Caco-2 (cell line): ENCODE results near the gene COX7C. TPM values are rescaled to one million over a fixed set of nuclear protein-coding genes. Genes with fewer than 3 reads are reported as not detected.
"Not testable (repeated sequence)": the region's sequence is repeated elsewhere in the genome, so short reads cannot be mapped to it uniquely, and the experiment has no call there.

Experiments
- Bru-seq: library from RNA; stranded (reverse); fragments of 400-500 nt; gene quantifications from one replicate; lab custom pipeline; 2021; lab: Mats Ljungman, UMichigan
- BruChase-seq, 2 experiments: library from RNA; stranded (reverse); fragments of 400-500 nt; gene quantifications; one replicate each; lab custom pipeline; 2021; lab: Mats Ljungman, UMichigan
- BruUV-seq: library from RNA; stranded (reverse); fragments of 400-500 nt; replicated peaks from 2 replicates; lab custom pipeline; 2021; lab: Mats Ljungman, UMichigan
- CTCF ChIA-PET: fragments of 300-600 bp; sonication (Branson Sonifier 250); formaldehyde crosslinking; loops from one replicate; lab custom pipeline; 2022; ENCODE audit warnings: antibody characterized with exemption; lab: Charles Lee
- POLR2A ChIA-PET: fragments of 300-600 bp; sonication (Branson Sonifier 250); formaldehyde crosslinking; loops from one replicate; lab custom pipeline; 2022; ENCODE audit warnings: antibody characterized with exemption; lab: Charles Lee
- DNase-seq, 2 experiments: peaks; one replicate each; pipeline versions ENCODE4 v3.0.0 to v3.0.0-alpha.2; 2020 to 2022
- H3K27me3 ChIP-seq: replicated peaks from 2 replicates; pipeline ENCODE4 v1.6.0; 2011; ENCODE audit warnings: low read length; ENCODE audit not compliant: control insufficient read depth, insufficient read depth
- H3K36me3 ChIP-seq: 2 replicates; pipeline ENCODE4 v1.5.1; 2011; ENCODE audit warnings: low read length; ENCODE audit not compliant: control insufficient read depth, insufficient read depth
- H3K4me1 ChIP-seq: fragments of 250-450 bp; sonication (Bioruptor Pico); 2 replicates; pipeline ENCODE4 v1.5.1; 2020; ENCODE audit warnings: mild to moderate bottlenecking
- H3K4me3 ChIP-seq: 2 replicates; pipeline ENCODE4 v1.5.1; 2011; ENCODE audit warnings: low read depth, mild to moderate bottlenecking, control low read depth, low read length
- H3K9me3 ChIP-seq: fragments of 250-450 bp; sonication (Bioruptor Pico); 2 replicates; pipeline ENCODE4 v1.5.1; 2020; ENCODE audit warnings: mild to moderate bottlenecking, moderate library complexity
- H3K27ac Mint-ChIP-seq: one replicate; pipeline ENCODE4 v1.8.0; 2022; ENCODE audit warnings: mixed read lengths; ENCODE audit not compliant: unreplicated experiment
- H3K27me3 Mint-ChIP-seq: one replicate; pipeline ENCODE4 v1.8.0; 2022; ENCODE audit warnings: mixed read lengths; ENCODE audit not compliant: insufficient read depth, unreplicated experiment
- H3K36me3 Mint-ChIP-seq: one replicate; pipeline ENCODE4 v1.8.0; 2022; ENCODE audit warnings: mild to moderate bottlenecking, mixed read lengths; ENCODE audit not compliant: insufficient read depth, unreplicated experiment
- H3K4me1 Mint-ChIP-seq: one replicate; pipeline ENCODE4 v1.8.0; 2022; ENCODE audit warnings: low read depth, mixed read lengths; ENCODE audit not compliant: unreplicated experiment
- H3K4me3 Mint-ChIP-seq: one replicate; pipeline ENCODE4 v1.8.0; 2022; ENCODE audit warnings: mild to moderate bottlenecking, moderate library complexity, mixed read lengths; ENCODE audit not compliant: unreplicated experiment
- H3K9me3 Mint-ChIP-seq: one replicate; pipeline ENCODE4 v1.8.0; 2022; ENCODE audit warnings: mixed read lengths; ENCODE audit not compliant: unreplicated experiment
- CTCF ChIP-seq, 2 experiments: fragments of 200-600 bp in 1 of 2; IDR thresholded peaks; 1 replicate in 1 of 2; 2 replicates in 1 of 2; pipeline versions ENCODE4 v1.5.1 to v1.8.0; 2011 to 2022; ENCODE audit warnings: antibody characterized with exemption in 1 of 2, control low read depth in 1 of 2, inconsistent platforms in 1 of 2, low read depth in 1 of 2, low read length in 1 of 2, mild to moderate bottlenecking in 1 of 2, moderate library complexity in 1 of 2; ENCODE audit not compliant: insufficient read depth in 1 of 2, severe bottlenecking in 1 of 2, unreplicated experiment in 1 of 2
- intact Hi-C: fragments of 100-400 bp; cut with micrococcal nuclease; formaldehyde crosslinking; loops from one replicate; pipeline ENCODE4 v1.10.0; 2022; ENCODE audit not compliant: unreplicated experiment
- long read RNA-seq: library from polyadenylated mRNA; stranded (forward); transcript quantifications from one replicate; pipeline ENCODE4 v2.0.0, GENCODE V29; 2022
- total RNA-seq: library from RNA; stranded (reverse); gene quantifications from 2 replicates; pipeline ENCODE4 v1.2.3, GENCODE V29; 2022

COX7C gene
- total RNA-seq = 502 and 527 TPM in 2 replicates
- percentile 99 among the genes with signal in this experiment for Bru-seq, nascent RNA
- percentile 98 among the genes with signal in this experiment for BruChase-seq, experiment 1, labeled RNA remaining after a 2-hour chase
- percentile 98 among the genes with signal in this experiment for BruChase-seq, experiment 2, labeled RNA remaining after a 6-hour chase
- long read RNA-seq, transcript COX7C-205 (3 exons, 369 nt) = minor isoform, 18 of 320 reads
- long read RNA-seq, transcript COX7C-201 (3 exons, 666 nt) = major isoform, 295 of 320 reads
- long read RNA-seq, partial matches to known transcripts = 0 of 320 reads
- long read RNA-seq, other reads (novel, unspliced or antisense) = 5 of 320 reads

- Mint-ChIP-seq H3K27ac (peak within 1 kb of the TSS; percentile 98), H3K27me3 (peaks cover 2% of the 10 kb centered on the region), H3K4me1 (peaks cover 6% of the 10 kb centered on the region), H3K36me3 (peaks cover 47% of the 10 kb centered on the region), H3K9me3 (peaks cover 9% of the 10 kb centered on the region), H3K4me3 (peak within 1 kb of the TSS; percentile 99)
- H3K9me3 ChIP-seq = no peaks in the 10 kb centered on the region; the same call in 1 of the 2 replicates
- ChIA-PET POLR2A (interaction anchor here (0.6 kb wide), 1 partner anchor 54 kb away, joined by 4 read pairs; no protein-coding TSS in a partner anchor), CTCF (no interaction called here)
- peaks cover 6% of the 10 kb centered on the region; the same call in 1 of the 2 replicates for H3K4me1 ChIP-seq
- H3K36me3 ChIP-seq = no peaks in the 10 kb centered on the region; the same call in 1 of the 2 replicates
- DNase-seq = peak; percentile 92 to 93
- peaks cover 1% of the 10 kb centered on the region; the same call in 1 of the 2 replicates for H3K27me3 ChIP-seq
- BruUV-seq = TSS peak; percentile 55
- intact Hi-C loops = no loop called here
- TF ChIP-seq CTCF (IDR thresholded peaks at IDR 0.05; ENCODE audit: insufficient read depth in 1 of 2, low read depth in 1 of 2, low read length in 1 of 2, severe bottlenecking in 1 of 2, unreplicated experiment in 1 of 2) = no peak
- H3K4me3 ChIP-seq = peak within 1 kb of the TSS; percentile 89
Measured at GRCh38 chr5:86617756-86618576, at the start of gene COX7C. COX7C (plus strand) TSS chr5:86617941; CDS start chr5:86618056, 115 bp downstream.

DNA sequence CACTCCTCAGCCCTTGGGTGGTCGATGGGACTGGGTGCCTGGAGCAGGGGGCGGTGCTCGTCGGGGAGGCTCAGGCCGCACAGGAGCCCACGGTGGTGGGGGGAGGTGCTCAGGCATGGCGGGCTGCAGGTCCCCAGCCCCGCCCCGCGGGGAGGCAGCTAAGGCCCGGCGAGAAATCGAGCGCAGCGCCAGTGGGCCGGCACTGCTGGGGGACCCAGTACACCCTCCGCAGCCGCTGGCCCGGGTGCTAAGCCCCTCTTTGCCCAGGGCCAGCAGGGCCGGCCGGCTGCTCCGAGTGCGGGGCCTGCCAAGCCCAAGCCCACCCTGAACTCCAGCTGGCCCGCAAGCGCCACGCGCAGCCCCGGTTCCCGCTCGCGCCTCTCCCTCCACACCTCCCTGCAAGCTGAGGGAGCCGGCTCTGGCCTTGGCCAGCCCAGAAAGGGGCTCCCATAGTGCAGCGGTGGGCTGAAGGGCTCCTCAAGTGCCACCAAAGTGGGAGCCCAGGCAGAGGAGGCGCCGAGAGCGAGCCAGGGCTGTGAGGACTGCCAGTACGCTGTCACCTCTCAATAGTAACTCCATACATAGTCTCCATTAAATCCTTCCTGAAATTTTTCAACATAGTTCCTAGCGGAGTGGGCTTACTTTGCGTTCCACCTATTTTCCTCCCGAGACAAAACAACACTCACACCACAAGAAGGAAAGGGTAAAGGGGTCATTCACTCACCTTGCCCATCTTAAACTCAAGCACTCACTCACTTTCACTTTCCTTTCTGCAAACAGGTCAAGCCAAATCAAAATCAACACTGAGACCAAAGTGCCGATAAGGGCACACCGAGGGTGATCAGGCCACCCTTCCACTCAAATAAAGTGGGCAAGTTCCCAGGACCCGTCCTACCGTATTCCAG, 48.0 kb upstream of the COX7C start:
- DNase-seq, H3K4me1 Mint-ChIP-seq, CTCF ChIA-PET, H3K4me3 ChIP-seq, H3K9me3 ChIP-seq, H3K9me3 Mint-ChIP-seq, POLR2A ChIA-PET, H3K27me3 Mint-ChIP-seq, intact Hi-C loops, H3K36me3 Mint-ChIP-seq, H3K36me3 ChIP-seq, H3K27me3 ChIP-seq, BruUV-seq: not testable (repeated sequence)
- H3K4me1 ChIP-seq = peaks cover 25% of the 10 kb centered on the region
- Mint-ChIP-seq H3K27ac (peak overlapping the region; percentile 35), H3K4me3 (peak overlapping the region; percentile 30)

GRCh38 chr5:86570427-86571083, 47.2 kb upstream of the COX7C start:
- Histone ChIP-seq H3K9me3 (peaks cover 7% of the 10 kb centered on the region; the same call in 1 of the 2 replicates), H3K36me3 (no peaks in the 10 kb centered on the region), H3K27me3 (no peaks in the 10 kb centered on the region), H3K4me1 (peaks cover 17% of the 10 kb centered on the region; the same call in 1 of the 2 replicates), H3K4me3 (no peak overlapping the region)
- H3K36me3 Mint-ChIP-seq = no peaks in the 10 kb centered on the region
- TF ChIP-seq CTCF (IDR thresholded peaks at IDR 0.05; ENCODE audit: insufficient read depth in 1 of 2, low read depth in 1 of 2, low read length in 1 of 2, severe bottlenecking in 1 of 2, unreplicated experiment in 1 of 2) = no peak
- POLR2A ChIA-PET = no interaction called here
- peaks cover 7% of the 10 kb centered on the region for H3K9me3 Mint-ChIP-seq
- BruUV-seq = no TSS peak
- peak in 1 of 2 experiments; percentile 19 for DNase-seq
- H3K27ac Mint-ChIP-seq = peak overlapping the region; percentile 35
- CTCF ChIA-PET = no interaction called here
- H3K4me3 Mint-ChIP-seq = peak overlapping the region; percentile 30
- no peaks in the 10 kb centered on the region for H3K4me1 Mint-ChIP-seq
- intact Hi-C loops = no loop called here
- H3K27me3 Mint-ChIP-seq = no peaks in the 10 kb centered on the region

- H3K27me3 ChIP-seq, H3K4me3 ChIP-seq, POLR2A ChIA-PET, H3K4me1 Mint-ChIP-seq, H3K36me3 ChIP-seq, BruUV-seq, intact Hi-C loops, H3K27me3 Mint-ChIP-seq, H3K9me3 Mint-ChIP-seq, H3K36me3 Mint-ChIP-seq, DNase-seq, H3K27ac Mint-ChIP-seq, H3K9me3 ChIP-seq, CTCF ChIA-PET: not testable (repeated sequence)
- H3K4me3 Mint-ChIP-seq = peak overlapping the region; percentile 30
- H3K4me1 ChIP-seq = peaks cover 16% of the 10 kb centered on the region; the same call in 1 of the 2 replicates
Measured at GRCh38 chr5:86571109-86571508, 46.6 kb upstream of the COX7C start.
